CD4-positive, alpha-beta T cell treated with Interleukin-6 at 100 ng/mL for 8 hours (primary cell): ENCODE data around the gene RNU6-8.

ENCODE experiments used
- DNase-seq: peaks from one replicate; pipeline ENCODE4 v3.0.0-alpha.2; 2020; ENCODE audit warnings: mixed read lengths, low spot score

RNU6-8 gene

GRCh38 chr14:32205554-32205953 lies 2.5 kb upstream of the RNU6-8 start:
- DNase-seq, result no peak

GRCh38 chr14:32203928-32204357 lies 874 bp upstream of the RNU6-8 start:
- peak; percentile 17 for DNase-seq

GRCh38 chr14:32202491-32202997 lies 525 bp downstream of the RNU6-8 start:
- no peak for DNase-seq

GRCh38 chr14:32201816-32202490 lies 1.1 kb downstream of the RNU6-8 start, which contains the start of gene RNU6-7:
TSS of gene RNU6-7 (plus strand) at chr14:32202045.
- no peak for DNase-seq

- peak; percentile 73 for DNase-seq
Observed at GRCh38 chr14:32201193-32201815, 1.8 kb downstream of the RNU6-8 start.

GRCh38 chr14:32200368-32201192 lies 2.5 kb downstream of the RNU6-8 start:
- no peak for DNase-seq

GRCh38 chr14:32197919-32198318 lies 5.2 kb downstream of the RNU6-8 start:
- DNase-seq, result no peak

GRCh38 chr14:32195636-32196035 lies 7.4 kb downstream of the RNU6-8 start:
- DNase-seq, result no peak

GRCh38 chr14:32193532-32193931 lies 9.5 kb downstream of the RNU6-8 start:
- DNase-seq, result no peak

GRCh38 chr14:32192712-32193373 lies 10.2 kb downstream of the RNU6-8 start:
- no peak for DNase-seq

GRCh38 chr14:32190673-32191072 lies 12.4 kb downstream of the RNU6-8 start:
- no peak for DNase-seq

GRCh38 chr14:32189811-32190210 lies 13.3 kb downstream of the RNU6-8 start:
- no peak for DNase-seq

GRCh38 chr14:32186248-32186647 lies 16.8 kb downstream of the RNU6-8 start:
- no peak for DNase-seq

GRCh38 chr14:32185097-32185496 lies 18.0 kb downstream of the RNU6-8 start:
- DNase-seq, result no peak

GRCh38 chr14:32183151-32184058 lies 19.7 kb downstream of the RNU6-8 start:
- no peak for DNase-seq

- DNase-seq, result no peak
Observed at GRCh38 chr14:32171469-32171868, 31.6 kb downstream of the RNU6-8 start.

GRCh38 chr14:32169191-32169590 lies 33.9 kb downstream of the RNU6-8 start:
- DNase-seq, result no peak

GRCh38 chr14:32167907-32168306 lies 35.2 kb downstream of the RNU6-8 start:
- DNase-seq, result no peak

GRCh38 chr14:32166924-32167323 lies 36.1 kb downstream of the RNU6-8 start:
- DNase-seq, result no peak

GRCh38 chr14:32166029-32166428 lies 37.0 kb downstream of the RNU6-8 start:
- DNase-seq, result no peak
